A549 treated with AZD9567 at 1 μM for 4 hours (cell line): ENCODE data around the gene TTC21A. TPM values are rescaled to one million over a fixed set of nuclear protein-coding genes. Genes with fewer than 3 reads are reported as not detected.

Experiments
- total RNA-seq: library from RNA; stranded (reverse); fragments of 200-300 nt; extraction: Qiagen RNA extraction; gene quantifications from 5 replicates; pipeline ENCODE4 v1.2.3, GENCODE V29; 2022; ENCODE audit not compliant: insufficient read depth

Gene TTC21A
- total RNA-seq = 2.1 to 5.2 TPM (median 2.5 TPM) in 5 replicates

GRCh38 chr3:39107388-39108199 is at the start of gene TTC21A, which contains the start of gene GORASP1:
Gene TTC21A (plus strand): TSS chr3:39107680. CDS start chr3:39107838, 158 bp downstream.
Gene GORASP1 (minus strand): TSS chr3:39107627. CDS start chr3:39107541, 86 bp downstream.

Other genes starting within 250 kb of the TTC21A start
- not detected in 5 replicates for gene SCN11A, start 55.7 kb upstream of the TTC21A start, total RNA-seq
- gene WDR48, start 55.7 kb upstream of the TTC21A start, total RNA-seq = 17.0 to 20.9 TPM (median 20.4 TPM) in 5 replicates
- gene GORASP1, start 53 bp upstream of the TTC21A start, total RNA-seq = 19.3 to 35.7 TPM (median 32.2 TPM) in 5 replicates
- 16.3 to 20.7 TPM (median 18.2 TPM) in 5 replicates for gene CSRNP1, start 45.9 kb downstream of the TTC21A start, total RNA-seq
- gene XIRP1, start 84.9 kb downstream of the TTC21A start, total RNA-seq = 0.09 to 0.21 TPM (median 0.11 TPM) in 4 of 5 replicates, not detected in the other
- gene CX3CR1, start 172.4 kb downstream of the TTC21A start, total RNA-seq = 0.05 to 0.06 TPM (median 0.06 TPM) in 3 of 5 replicates, not detected in the others
- gene CCR8, start 222.0 kb downstream of the TTC21A start, total RNA-seq = not detected in 5 replicates